Panc1 (cell line): ENCODE data around the gene MAP2K3. TPM values are rescaled to one million over a fixed set of nuclear protein-coding genes. Genes with fewer than 3 reads are reported as not detected.

ENCODE experiments used
- ATAC-seq: fragments of 200-7000 bp; cut with Tn5 transposase; 2 replicates; pipeline ENCODE4 v1.9.1; 2020; ENCODE audit warnings: mild to moderate bottlenecking, moderate library complexity
- BruUV-seq: library from RNA; stranded (reverse); fragments of 400-500 nt; replicated peaks from 2 replicates; lab custom pipeline; 2021; lab: Mats Ljungman, UMichigan
- CTCF ChIA-PET: fragments of 300-600 bp; sonication (Branson Sonifier 250); formaldehyde crosslinking; loops from one replicate; lab custom pipeline; 2022; ENCODE audit warnings: antibody characterized with exemption; lab: Charles Lee
- POLR2A ChIA-PET: fragments of 300-600 bp; sonication (Branson Sonifier 250); formaldehyde crosslinking; loops from one replicate; lab custom pipeline; 2022; ENCODE audit warnings: antibody characterized with exemption; lab: Charles Lee
- DNase-seq: peaks from one replicate; pipeline ENCODE4 v3.0.0-alpha.2; 2010; ENCODE audit warnings: low read depth, low spot score
- H3K27ac ChIP-seq: 2 replicates; pipeline ENCODE4 v1.5.1; 2011; ENCODE audit warnings: mild to moderate bottlenecking, low read length, inconsistent platforms
- H3K27me3 ChIP-seq: fragments of 200-500 bp; sonication (Bioruptor generic); 2 replicates; pipeline ENCODE4 v1.6.0; 2014; ENCODE audit warnings: low read length, inconsistent platforms; ENCODE audit not compliant: control insufficient read depth, insufficient read depth
- H3K36me3 ChIP-seq: fragments of 200-500 bp; sonication (Bioruptor generic); 2 replicates; pipeline ENCODE4 v1.5.1; 2014; ENCODE audit warnings: inconsistent platforms, mild to moderate bottlenecking, low read length, moderate library complexity; ENCODE audit not compliant: control insufficient read depth, insufficient read depth
- H3K4me1 ChIP-seq: 2 replicates; pipeline ENCODE4 v1.5.1; 2011; ENCODE audit warnings: inconsistent platforms, mild to moderate bottlenecking, low read length, moderate library complexity; ENCODE audit not compliant: control insufficient read depth, insufficient read depth
- H3K4me3 ChIP-seq, 2 experiments: 2 replicates each; pipeline ENCODE4 v1.5.1; 2011 to 2012; ENCODE audit warnings: low read depth in 2 of 2, low read length in 2 of 2, mild to moderate bottlenecking in 2 of 2, inconsistent platforms in 1 of 2, moderate library complexity in 1 of 2
- H3K9me3 ChIP-seq: fragments of 200-500 bp; sonication (Bioruptor generic); 2 replicates; pipeline ENCODE4 v1.5.1; 2014; ENCODE audit warnings: low read depth, mild to moderate bottlenecking, inconsistent platforms, low read length, moderate library complexity; ENCODE audit not compliant: control insufficient read depth, insufficient read depth
- POLR2AphosphoS5 ChIP-seq: IDR thresholded peaks from 2 replicates; pipeline ENCODE4 v1.6.1; 2012; ENCODE audit warnings: mild to moderate bottlenecking, low read depth, low read length, moderate library complexity
- SIN3A ChIP-seq: IDR thresholded peaks from 2 replicates; pipeline ENCODE4 v1.6.1; 2012; ENCODE audit warnings: low read depth, mild to moderate bottlenecking, low read length, moderate library complexity, borderline replicate concordance; ENCODE audit not compliant: insufficient read depth
- TCF7L2 ChIP-seq: IDR thresholded peaks from 2 replicates; pipeline ENCODE4 v1.6.1; 2011; ENCODE audit warnings: mild to moderate bottlenecking, low read depth, low read length, inconsistent platforms
- in situ Hi-C: cut with HindIII; loops from 2 replicates; pipeline ENCODE4 v1.10.0; 2016; ENCODE audit warnings: low sequenced_read_pairs, low pct_unique_long_range_greater_than_20kb
- intact Hi-C: fragments of 100-400 bp; cut with micrococcal nuclease; formaldehyde crosslinking; loops from one replicate; pipeline ENCODE4 v1.10.0; 2022; ENCODE audit not compliant: unreplicated experiment
- total RNA-seq: library from RNA; stranded (reverse); gene quantifications from one replicate; pipeline ENCODE4 v1.2.1, GENCODE V29; 2021; ENCODE audit not compliant: unreplicated experiment
- TF ChIP-seq, protein P1 (sequence below), 2 experiments: IDR thresholded peaks; 2 replicates each; pipeline ENCODE4 v1.6.1; 2011 to 2012; ENCODE audit warnings: low read depth in 2 of 2, control low read depth in 1 of 2, low read length in 1 of 2, mild to moderate bottlenecking in 1 of 2, moderate library complexity in 1 of 2; ENCODE audit not compliant: insufficient read depth in 1 of 2
- TF ChIP-seq, protein P2 (sequence below): fragments of 450-650 bp; IDR thresholded peaks from 2 replicates; pipeline ENCODE4 v1.5.1; 2017; ENCODE audit warnings: mild to moderate bottlenecking

MAP2K3 gene
- total RNA-seq, 1 experiment from 2014 or later: 44.4 TPM

DNA sequence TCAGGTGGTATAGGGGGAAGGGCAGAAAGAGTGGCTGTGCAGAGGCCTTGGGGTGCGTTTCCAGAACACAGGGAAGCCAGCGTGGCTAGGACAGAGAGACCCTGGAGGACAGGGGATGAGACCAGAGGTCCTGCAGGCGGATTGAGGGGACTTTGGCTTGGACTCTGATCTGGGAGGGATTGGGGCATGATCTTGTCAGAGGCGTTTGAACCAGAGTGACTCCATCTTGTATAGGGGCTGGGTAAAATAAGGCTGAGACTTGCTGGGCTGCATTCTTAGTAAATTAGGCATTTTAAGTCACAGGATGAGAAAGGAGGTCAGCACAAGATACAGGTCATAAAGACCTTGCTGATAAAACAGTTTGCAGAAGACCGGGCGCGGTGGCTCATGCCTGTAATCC is 25.9 kb upstream of the MAP2K3 start:
- intact Hi-C loops (no loop called here), in situ Hi-C loops (no loop called here)
- DNase-seq: no peak
- Histone ChIP-seq H3K4me1 (no peaks in the 10 kb centered on the region), H3K27ac (no peak overlapping the region), H3K36me3 (no peaks in the 10 kb centered on the region), H3K27me3 (no peaks in the 10 kb centered on the region), H3K4me3 (no peak overlapping the region), H3K9me3 (no peaks in the 10 kb centered on the region)
- BruUV-seq: no TSS peak
- TF ChIP-seq POLR2AphosphoS5 (no peak), TCF7L2 (no peak), SIN3A (no peak)
- TF ChIP-seq, protein P1, sequence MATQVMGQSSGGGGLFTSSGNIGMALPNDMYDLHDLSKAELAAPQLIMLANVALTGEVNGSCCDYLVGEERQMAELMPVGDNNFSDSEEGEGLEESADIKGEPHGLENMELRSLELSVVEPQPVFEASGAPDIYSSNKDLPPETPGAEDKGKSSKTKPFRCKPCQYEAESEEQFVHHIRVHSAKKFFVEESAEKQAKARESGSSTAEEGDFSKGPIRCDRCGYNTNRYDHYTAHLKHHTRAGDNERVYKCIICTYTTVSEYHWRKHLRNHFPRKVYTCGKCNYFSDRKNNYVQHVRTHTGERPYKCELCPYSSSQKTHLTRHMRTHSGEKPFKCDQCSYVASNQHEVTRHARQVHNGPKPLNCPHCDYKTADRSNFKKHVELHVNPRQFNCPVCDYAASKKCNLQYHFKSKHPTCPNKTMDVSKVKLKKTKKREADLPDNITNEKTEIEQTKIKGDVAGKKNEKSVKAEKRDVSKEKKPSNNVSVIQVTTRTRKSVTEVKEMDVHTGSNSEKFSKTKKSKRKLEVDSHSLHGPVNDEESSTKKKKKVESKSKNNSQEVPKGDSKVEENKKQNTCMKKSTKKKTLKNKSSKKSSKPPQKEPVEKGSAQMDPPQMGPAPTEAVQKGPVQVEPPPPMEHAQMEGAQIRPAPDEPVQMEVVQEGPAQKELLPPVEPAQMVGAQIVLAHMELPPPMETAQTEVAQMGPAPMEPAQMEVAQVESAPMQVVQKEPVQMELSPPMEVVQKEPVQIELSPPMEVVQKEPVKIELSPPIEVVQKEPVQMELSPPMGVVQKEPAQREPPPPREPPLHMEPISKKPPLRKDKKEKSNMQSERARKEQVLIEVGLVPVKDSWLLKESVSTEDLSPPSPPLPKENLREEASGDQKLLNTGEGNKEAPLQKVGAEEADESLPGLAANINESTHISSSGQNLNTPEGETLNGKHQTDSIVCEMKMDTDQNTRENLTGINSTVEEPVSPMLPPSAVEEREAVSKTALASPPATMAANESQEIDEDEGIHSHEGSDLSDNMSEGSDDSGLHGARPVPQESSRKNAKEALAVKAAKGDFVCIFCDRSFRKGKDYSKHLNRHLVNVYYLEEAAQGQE (IDR thresholded peaks at IDR 0.05; ENCODE audit: insufficient read depth in 1 of 2, low read depth in 2 of 2, low read length in 1 of 2): no peak
- TF ChIP-seq, protein P2, sequence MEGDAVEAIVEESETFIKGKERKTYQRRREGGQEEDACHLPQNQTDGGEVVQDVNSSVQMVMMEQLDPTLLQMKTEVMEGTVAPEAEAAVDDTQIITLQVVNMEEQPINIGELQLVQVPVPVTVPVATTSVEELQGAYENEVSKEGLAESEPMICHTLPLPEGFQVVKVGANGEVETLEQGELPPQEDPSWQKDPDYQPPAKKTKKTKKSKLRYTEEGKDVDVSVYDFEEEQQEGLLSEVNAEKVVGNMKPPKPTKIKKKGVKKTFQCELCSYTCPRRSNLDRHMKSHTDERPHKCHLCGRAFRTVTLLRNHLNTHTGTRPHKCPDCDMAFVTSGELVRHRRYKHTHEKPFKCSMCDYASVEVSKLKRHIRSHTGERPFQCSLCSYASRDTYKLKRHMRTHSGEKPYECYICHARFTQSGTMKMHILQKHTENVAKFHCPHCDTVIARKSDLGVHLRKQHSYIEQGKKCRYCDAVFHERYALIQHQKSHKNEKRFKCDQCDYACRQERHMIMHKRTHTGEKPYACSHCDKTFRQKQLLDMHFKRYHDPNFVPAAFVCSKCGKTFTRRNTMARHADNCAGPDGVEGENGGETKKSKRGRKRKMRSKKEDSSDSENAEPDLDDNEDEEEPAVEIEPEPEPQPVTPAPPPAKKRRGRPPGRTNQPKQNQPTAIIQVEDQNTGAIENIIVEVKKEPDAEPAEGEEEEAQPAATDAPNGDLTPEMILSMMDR: no peak
- ChIA-PET CTCF (no interaction called here), POLR2A (no interaction called here)
- ATAC-seq: no peak

DNA sequence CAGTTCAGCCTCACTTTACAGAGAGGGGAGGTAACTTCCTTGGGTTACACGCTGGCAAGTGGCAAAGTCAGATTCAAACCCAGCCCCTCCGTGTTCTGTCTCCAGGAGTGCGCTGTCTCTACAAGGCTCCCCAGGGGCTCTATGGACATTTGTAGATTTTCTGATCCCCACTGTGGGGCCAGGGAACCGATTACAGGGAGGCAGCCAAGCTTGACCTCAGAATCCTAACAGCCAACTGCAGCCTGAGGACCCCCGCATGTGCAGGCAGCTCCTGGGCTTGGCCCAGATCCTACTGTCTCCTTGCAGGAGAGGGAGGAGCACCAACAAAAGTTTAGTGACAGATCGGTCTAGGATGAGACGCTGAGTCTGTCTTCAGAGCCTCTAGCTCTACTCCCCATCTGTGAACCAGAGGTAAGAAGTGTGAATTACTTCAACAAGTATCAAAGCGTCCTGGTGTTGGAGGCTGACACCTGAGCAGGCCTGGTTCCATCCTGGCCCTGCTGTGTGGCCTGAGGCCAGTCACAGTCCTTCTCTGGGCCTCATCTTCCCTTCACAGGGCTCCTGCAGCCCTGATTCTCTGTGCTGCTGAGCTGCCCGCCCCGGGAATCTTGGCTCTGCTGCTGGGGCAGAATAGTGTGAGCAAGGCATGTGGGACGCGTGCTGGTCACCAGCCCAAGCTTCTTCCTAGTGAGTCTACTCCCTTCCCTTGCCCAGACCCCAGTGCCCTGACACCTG is 22.1 kb upstream of the MAP2K3 start:
- Histone ChIP-seq H3K36me3 (no peaks in the 10 kb centered on the region), H3K27me3 (no peaks in the 10 kb centered on the region), H3K4me1 (no peaks in the 10 kb centered on the region), H3K4me3 (no peak overlapping the region), H3K27ac (no peak overlapping the region), H3K9me3 (no peaks in the 10 kb centered on the region)
- no peak for DNase-seq
- ATAC-seq: no peak
- intact Hi-C loops (no loop called here), in situ Hi-C loops (no loop called here)
- POLR2A ChIA-PET: no interaction called here
- BruUV-seq: no TSS peak
- TF ChIP-seq, protein P2: no peak
- TF ChIP-seq SIN3A: no peak
- TF ChIP-seq, protein P1 (IDR thresholded peaks at IDR 0.05; ENCODE audit: insufficient read depth in 1 of 2, low read depth in 2 of 2, low read length in 1 of 2): no peak
- TF ChIP-seq TCF7L2: no peak
- no peak for TF ChIP-seq POLR2AphosphoS5
- CTCF ChIA-PET: no interaction called here
